Suprapubic skin (tissue), 4 donors: ENCODE results near the gene NDUFV2.

ENCODE experiments used
- CTCF ChIP-seq, 2 donors: fragments of 200-600 bp in 1 of 2; fragments of 450-650 bp in 1 of 2; sonication (generic) in 1 of 2; IDR thresholded peaks; one replicate each; pipeline ENCODE4 v1.5.1; 2016 to 2019; ENCODE audit warnings: antibody characterized with exemption in 2 of 2, mild to moderate bottlenecking in 1 of 2, moderate library complexity in 1 of 2
- POLR2A ChIP-seq, 2 donors: fragments of 450-650 bp; IDR thresholded peaks; one replicate each; pipeline ENCODE4 v1.6.1; 2017; ENCODE audit warnings: antibody characterized with exemption in 2 of 2, mild to moderate bottlenecking in 2 of 2, moderate library complexity in 2 of 2
- POLR2AphosphoS5 ChIP-seq, 3 donors: sonication (generic); formaldehyde crosslinking; IDR thresholded peaks; one replicate each; pipeline ENCODE4 v1.6.1; 2017; ENCODE audit warnings: antibody characterized with exemption in 3 of 3

GRCh38 chr18:9177031-9177430 is 74.5 kb downstream of the NDUFV2 start:
- TF ChIP-seq CTCF (IDR thresholded peaks at IDR 0.05) (no peak), POLR2A (IDR thresholded peaks at IDR 0.05) (no peak), POLR2AphosphoS5 (IDR thresholded peaks at IDR 0.05) (no peak)
